Endothelial cell of umbilical vein (primary cell): ENCODE data around the gene ZNF331.

Experiments used
- CTCF ChIP-seq, 2 donors: IDR thresholded peaks; 1 replicate in 1 of 2; 2 replicates in 1 of 2; pipeline ENCODE4 v1.5.1; 2011; ENCODE audit warnings: low read length in 2 of 2, mild to moderate bottlenecking in 2 of 2, moderate library complexity in 2 of 2, control low read depth in 1 of 2, inconsistent platforms in 1 of 2, low read depth in 1 of 2; ENCODE audit not compliant: insufficient read depth in 1 of 2; ENCODE audit errors: extremely low read depth in 1 of 2
- EZH2 ChIP-seq: IDR thresholded peaks from 2 replicates; pipeline ENCODE4 v1.6.1; 2012; ENCODE audit warnings: borderline replicate concordance, low read depth, mild to moderate bottlenecking, moderate library complexity, low read length, inconsistent platforms; ENCODE audit not compliant: severe bottlenecking
- GATA2 ChIP-seq: IDR thresholded peaks from 2 replicates; pipeline ENCODE4 v1.7.0; 2011; ENCODE audit warnings: low read depth, mild to moderate bottlenecking, moderate library complexity, mixed read lengths, low read length; ENCODE audit not compliant: insufficient read length, insufficient read depth
- POLR2A ChIP-seq: IDR thresholded peaks from 2 replicates; pipeline ENCODE4 v1.6.1; 2012; ENCODE audit warnings: low read depth, mild to moderate bottlenecking, control low read depth, low read length
- POLR2AphosphoS5 ChIP-seq: IDR thresholded peaks from 2 replicates; pipeline ENCODE4 v1.6.1; 2012; ENCODE audit warnings: low read depth, mild to moderate bottlenecking, control low read depth, low read length, moderate library complexity; ENCODE audit not compliant: insufficient read depth

GRCh38 chr19:53520547-53521372, 17.2 kb upstream of the ZNF331 start:
- TF ChIP-seq POLR2A (peak; percentile 55), CTCF (IDR thresholded peaks at IDR 0.05; ENCODE audit: extremely low read depth in 1 of 2, insufficient read depth in 1 of 2, low read depth in 1 of 2, low read length in 2 of 2) (no peak), EZH2 (no peak), GATA2 (no peak), POLR2AphosphoS5 (peak; percentile 43)
